ENCODE data around the gene KRT73.

The KRT73 gene

GRCh38 chr12:52618216-52618615, at the start of gene KRT73:
TSS of gene KRT73 (minus strand) at chr12:52618559. CDS start at chr12:52618524, 35 bp downstream.
- no peak for DNase-seq

- no peak for DNase-seq
These were observed 49.6 kb upstream of the KRT73 start for GRCh38 chr12:52667931-52668330.

- no peak for DNase-seq
These were observed 49.1 kb upstream of the KRT73 start for GRCh38 chr12:52667509-52667908.

- no peak for DNase-seq
These were observed 48.1 kb upstream of the KRT73 start for GRCh38 chr12:52666471-52666870.

- DNase-seq = no peak
These were observed 45.1 kb upstream of the KRT73 start for GRCh38 chr12:52663420-52663819.

GRCh38 chr12:52662918-52663229, 44.5 kb upstream of the KRT73 start:
- no peak for DNase-seq

- no peak for DNase-seq
These were observed 43.9 kb upstream of the KRT73 start for GRCh38 chr12:52662093-52662917.

- DNase-seq = no peak
These were observed 43.3 kb upstream of the KRT73 start for GRCh38 chr12:52661668-52662067.

GRCh38 chr12:52660934-52661499, 42.7 kb upstream of the KRT73 start:
- DNase-seq = no peak

- DNase-seq = no peak
These were observed 41.6 kb upstream of the KRT73 start for GRCh38 chr12:52659951-52660350.

GRCh38 chr12:52659395-52659794, 41.0 kb upstream of the KRT73 start:
- DNase-seq = no peak

- no peak for DNase-seq
These were observed 39.8 kb upstream of the KRT73 start for GRCh38 chr12:52658196-52658595.

GRCh38 chr12:52657250-52657902, 39.0 kb upstream of the KRT73 start:
- DNase-seq = no peak

- no peak for DNase-seq
These were observed 38.3 kb upstream of the KRT73 start for GRCh38 chr12:52656616-52657015.

- no peak for DNase-seq
These were observed 37.4 kb upstream of the KRT73 start for GRCh38 chr12:52655720-52656124.

GRCh38 chr12:52655251-52655650, 36.9 kb upstream of the KRT73 start:
- DNase-seq = no peak

GRCh38 chr12:52651726-52652261, 33.4 kb upstream of the KRT73 start, which contains the start of gene KRT2:
TSS of gene KRT2 (minus strand) at chr12:52652211. CDS start at chr12:52652142, 69 bp downstream.
- no peak for DNase-seq

- DNase-seq = no peak
These were observed 32.2 kb upstream of the KRT73 start for GRCh38 chr12:52650520-52651081.

GRCh38 chr12:52649066-52649465, 30.7 kb upstream of the KRT73 start:
- DNase-seq = no peak

- DNase-seq = no peak
These were observed 29.7 kb upstream of the KRT73 start for GRCh38 chr12:52648012-52648550.

- no peak for DNase-seq
These were observed 29.2 kb upstream of the KRT73 start for GRCh38 chr12:52647601-52648000.

GRCh38 chr12:52646613-52647012, 28.3 kb upstream of the KRT73 start:
- no peak for DNase-seq

GRCh38 chr12:52645982-52646381, 27.6 kb upstream of the KRT73 start:
- no peak for DNase-seq

Data from midbrain (tissue), 1 donor.